BE2C (cell line): Measurements from ENCODE around the gene DLG2.
"Not testable (repeated sequence)": the region's sequence is repeated elsewhere in the genome, so short reads cannot be mapped to it uniquely, and the experiment has no call there.

Experiments
- DNase-seq: peaks from one replicate; pipeline ENCODE4 v3.0.0-alpha.2; 2020
- H3K27me3 ChIP-seq: fragments of 250-450 bp; sonication (Bioruptor Pico); 2 replicates; pipeline ENCODE4 v1.5.1; 2020; ENCODE audit warnings: mild to moderate bottlenecking
- H3K36me3 ChIP-seq: fragments of 250-450 bp; sonication (Bioruptor Pico); 2 replicates; pipeline ENCODE4 v1.5.1; 2020; ENCODE audit warnings: mild to moderate bottlenecking
- H3K4me1 ChIP-seq: fragments of 250-450 bp; sonication (Bioruptor Pico); 2 replicates; pipeline ENCODE4 v1.5.1; 2020
- H3K4me3 ChIP-seq: 2 replicates; pipeline ENCODE4 v1.5.1; 2011; ENCODE audit warnings: low read depth, low read length
- H3K9me3 ChIP-seq: fragments of 250-450 bp; sonication (Bioruptor Pico); 2 replicates; pipeline ENCODE4 v1.5.1; 2020
- TF ChIP-seq, protein P1 (sequence below): IDR thresholded peaks from 2 replicates; pipeline ENCODE4 v1.5.1; 2012; ENCODE audit warnings: mild to moderate bottlenecking, low read depth, low read length

Gene DLG2

GRCh38 chr11:85346484-85346883 is 280.7 kb downstream of the DLG2 start:
- no peaks in the 10 kb centered on the region for H3K9me3 ChIP-seq
- H3K4me3 ChIP-seq = no peak overlapping the region
- no peaks in the 10 kb centered on the region for H3K4me1 ChIP-seq

DNA sequence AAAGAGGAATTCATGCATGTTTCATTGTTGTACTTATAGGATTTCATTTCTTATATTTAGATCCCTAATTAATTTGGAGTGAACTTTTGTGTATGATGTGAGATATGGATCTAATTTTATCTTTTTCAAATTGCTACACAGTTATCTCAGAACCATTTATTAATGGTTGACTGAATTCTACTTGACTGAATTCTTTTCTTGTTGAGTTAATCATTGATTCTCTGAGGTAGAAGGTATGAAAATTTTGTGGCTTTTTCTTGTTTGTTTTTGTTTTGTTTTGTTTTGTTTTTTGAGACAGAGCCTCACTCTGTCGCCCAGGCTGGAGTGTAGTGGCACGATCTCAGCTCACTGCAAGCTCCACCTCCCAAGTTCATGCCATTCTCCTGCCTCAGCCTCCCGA is 286.3 kb downstream of the DLG2 start:
- not testable (repeated sequence) for H3K36me3 ChIP-seq, DNase-seq, H3K4me3 ChIP-seq

More at GRCh38 chr11:85346484-85346883, 280.7 kb downstream of the DLG2 start:
- no peak for DNase-seq
- TF ChIP-seq, protein P1, sequence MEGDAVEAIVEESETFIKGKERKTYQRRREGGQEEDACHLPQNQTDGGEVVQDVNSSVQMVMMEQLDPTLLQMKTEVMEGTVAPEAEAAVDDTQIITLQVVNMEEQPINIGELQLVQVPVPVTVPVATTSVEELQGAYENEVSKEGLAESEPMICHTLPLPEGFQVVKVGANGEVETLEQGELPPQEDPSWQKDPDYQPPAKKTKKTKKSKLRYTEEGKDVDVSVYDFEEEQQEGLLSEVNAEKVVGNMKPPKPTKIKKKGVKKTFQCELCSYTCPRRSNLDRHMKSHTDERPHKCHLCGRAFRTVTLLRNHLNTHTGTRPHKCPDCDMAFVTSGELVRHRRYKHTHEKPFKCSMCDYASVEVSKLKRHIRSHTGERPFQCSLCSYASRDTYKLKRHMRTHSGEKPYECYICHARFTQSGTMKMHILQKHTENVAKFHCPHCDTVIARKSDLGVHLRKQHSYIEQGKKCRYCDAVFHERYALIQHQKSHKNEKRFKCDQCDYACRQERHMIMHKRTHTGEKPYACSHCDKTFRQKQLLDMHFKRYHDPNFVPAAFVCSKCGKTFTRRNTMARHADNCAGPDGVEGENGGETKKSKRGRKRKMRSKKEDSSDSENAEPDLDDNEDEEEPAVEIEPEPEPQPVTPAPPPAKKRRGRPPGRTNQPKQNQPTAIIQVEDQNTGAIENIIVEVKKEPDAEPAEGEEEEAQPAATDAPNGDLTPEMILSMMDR = no peak
- Histone ChIP-seq H3K27me3 (no peaks in the 10 kb centered on the region), H3K36me3 (no peaks in the 10 kb centered on the region)

DNA sequence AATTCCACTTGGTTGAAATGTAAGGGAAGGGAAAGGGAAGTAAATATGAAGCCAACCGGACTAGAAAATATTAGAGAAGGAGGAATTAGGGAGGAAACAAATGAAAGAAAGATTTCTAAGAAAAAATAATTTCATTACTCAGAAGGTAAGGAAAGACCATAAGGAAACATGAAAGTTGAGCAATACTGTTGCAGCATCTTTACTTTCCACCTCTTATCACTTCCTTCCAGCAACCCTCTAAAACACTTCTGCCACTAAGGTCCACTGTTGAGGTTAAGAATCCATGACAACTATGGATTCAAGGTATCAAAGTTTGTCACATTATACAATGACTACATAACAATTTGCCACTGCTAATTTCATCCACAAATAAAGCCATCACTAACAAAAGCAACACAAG is 308.6 kb downstream of the DLG2 start:
- Histone ChIP-seq H3K27me3 (no peaks in the 10 kb centered on the region), H3K9me3 (no peaks in the 10 kb centered on the region), H3K36me3 (no peaks in the 10 kb centered on the region), H3K4me3 (no peak overlapping the region), H3K4me1 (no peaks in the 10 kb centered on the region)
- TF ChIP-seq, protein P1 = no peak
- no peak for DNase-seq

More for the DNA sequence above, 286.3 kb downstream of the DLG2 start:
- H3K9me3 ChIP-seq, H3K4me1 ChIP-seq, H3K27me3 ChIP-seq: not testable (repeated sequence)

DNA sequence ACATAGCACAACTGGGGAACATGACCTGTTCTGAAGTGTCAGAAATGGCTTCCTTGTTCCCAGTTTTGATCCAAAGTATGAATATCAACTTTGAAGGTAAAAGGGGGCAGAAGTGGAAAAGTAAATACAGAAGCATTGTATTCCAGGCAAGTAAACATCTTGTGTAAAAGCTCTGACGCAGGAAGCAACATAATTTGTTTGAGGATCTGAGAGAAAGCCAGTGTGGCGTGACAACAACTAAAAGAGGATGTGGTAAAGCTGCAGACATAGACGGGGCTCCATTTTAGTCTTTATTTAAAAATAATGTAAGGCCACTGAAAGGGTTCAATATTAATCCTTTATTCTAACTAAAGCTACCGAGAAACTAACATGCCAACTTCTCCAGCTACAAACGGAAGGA is 310.2 kb downstream of the DLG2 start:
- no peaks in the 10 kb centered on the region for H3K27me3 ChIP-seq
- H3K9me3 ChIP-seq = no peaks in the 10 kb centered on the region
- no peaks in the 10 kb centered on the region for H3K36me3 ChIP-seq
- DNase-seq = no peak
- TF ChIP-seq, protein P1 = no peak
- H3K4me1 ChIP-seq = no peaks in the 10 kb centered on the region
- no peak overlapping the region for H3K4me3 ChIP-seq

- TF ChIP-seq, protein P1 = no peak
- no peak overlapping the region for H3K4me3 ChIP-seq
- H3K36me3 ChIP-seq = no peaks in the 10 kb centered on the region
- H3K27me3 ChIP-seq = no peaks in the 10 kb centered on the region
- no peaks in the 10 kb centered on the region for H3K4me1 ChIP-seq
- H3K9me3 ChIP-seq = no peaks in the 10 kb centered on the region
- no peak for DNase-seq
Observed at GRCh38 chr11:85313741-85314140, 313.4 kb downstream of the DLG2 start.

DNA sequence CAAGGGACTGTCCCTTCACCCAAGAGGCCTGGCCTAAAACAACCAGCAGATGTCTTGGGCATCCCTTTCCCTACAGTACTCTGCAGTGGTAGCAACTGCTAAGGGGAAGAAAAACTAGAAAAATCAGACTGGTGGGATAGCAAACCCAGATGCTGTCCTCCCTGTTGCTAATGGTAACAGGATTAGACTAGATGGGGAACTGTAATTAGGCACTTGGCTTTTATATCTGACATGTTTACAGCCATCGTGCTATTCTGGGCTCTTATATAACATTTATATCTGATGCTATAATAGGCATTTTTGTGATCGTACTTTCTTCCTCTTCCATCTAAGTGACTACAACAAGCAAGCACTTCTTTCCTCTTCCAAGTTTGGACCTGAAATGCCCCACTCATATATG is 316.7 kb downstream of the DLG2 start:
- H3K4me3 ChIP-seq = no peak overlapping the region
- no peaks in the 10 kb centered on the region for H3K27me3 ChIP-seq
- H3K36me3 ChIP-seq = no peaks in the 10 kb centered on the region
- no peaks in the 10 kb centered on the region for H3K9me3 ChIP-seq
- TF ChIP-seq, protein P1 = no peak
- H3K4me1 ChIP-seq = no peaks in the 10 kb centered on the region
- no peak for DNase-seq

DNA sequence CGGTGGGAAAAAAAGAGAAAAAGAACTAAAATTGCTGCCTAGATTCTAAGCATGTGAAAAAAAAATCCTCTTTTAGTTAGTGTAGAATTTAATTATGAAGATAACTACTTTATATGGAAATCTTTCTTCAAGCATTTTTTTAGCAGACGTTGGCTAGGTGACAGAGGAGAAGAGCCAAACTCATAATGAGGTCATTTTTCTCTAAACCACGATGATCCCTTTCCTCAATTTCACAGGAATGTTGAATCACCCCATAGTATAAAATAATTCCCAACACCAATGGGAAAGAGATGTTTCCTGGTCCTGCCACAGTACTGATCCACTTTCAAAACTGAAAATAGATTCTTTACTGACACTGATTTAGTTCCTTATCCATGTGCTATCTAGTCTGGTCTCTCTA is 319.8 kb downstream of the DLG2 start:
- no peak for DNase-seq
- Histone ChIP-seq H3K9me3 (no peaks in the 10 kb centered on the region), H3K4me3 (no peak overlapping the region), H3K27me3 (no peaks in the 10 kb centered on the region), H3K36me3 (no peaks in the 10 kb centered on the region), H3K4me1 (no peaks in the 10 kb centered on the region)
- TF ChIP-seq, protein P1 = no peak
